GM20431 (cell line): ENCODE results near the gene CASD1.

ENCODE experiments used
- in situ Hi-C: fragments of 300-500 bp; cut with MseI, MboI; formaldehyde crosslinking; loops from one replicate; pipeline ENCODE4 v1.15.0; 2020; ENCODE audit warnings: low sequenced_read_pairs; ENCODE audit not compliant: unreplicated experiment

The CASD1 gene

GRCh38 chr7:94512735-94513564 lies 3.3 kb downstream of the CASD1 start:
- in situ Hi-C loops = no loop called here

DNA sequence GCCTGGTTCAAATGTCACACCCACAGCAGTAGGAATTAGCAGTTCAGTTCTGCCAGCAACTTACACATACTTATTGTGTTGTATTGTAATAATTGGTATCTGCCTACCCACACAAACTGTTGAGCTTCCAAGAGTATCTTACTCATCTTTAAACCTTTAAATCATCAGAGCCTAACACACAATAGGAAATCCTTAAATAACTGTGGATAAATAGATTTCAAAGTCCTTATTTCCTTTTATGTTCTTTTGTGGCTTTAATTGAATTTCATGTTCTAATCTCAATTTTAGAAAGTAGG lies 3.9 kb downstream of the CASD1 start:
- in situ Hi-C loops = no loop called here

- in situ Hi-C loops = no loop called here
Measured at GRCh38 chr7:94514140-94514889, 4.7 kb downstream of the CASD1 start.

GRCh38 chr7:94514917-94515316 lies 5.3 kb downstream of the CASD1 start:
- in situ Hi-C loops = no loop called here

GRCh38 chr7:94525923-94526322 lies 16.3 kb downstream of the CASD1 start:
- in situ Hi-C loops = no loop called here

GRCh38 chr7:94529516-94529915 lies 19.9 kb downstream of the CASD1 start:
- in situ Hi-C loops = no loop called here

DNA sequence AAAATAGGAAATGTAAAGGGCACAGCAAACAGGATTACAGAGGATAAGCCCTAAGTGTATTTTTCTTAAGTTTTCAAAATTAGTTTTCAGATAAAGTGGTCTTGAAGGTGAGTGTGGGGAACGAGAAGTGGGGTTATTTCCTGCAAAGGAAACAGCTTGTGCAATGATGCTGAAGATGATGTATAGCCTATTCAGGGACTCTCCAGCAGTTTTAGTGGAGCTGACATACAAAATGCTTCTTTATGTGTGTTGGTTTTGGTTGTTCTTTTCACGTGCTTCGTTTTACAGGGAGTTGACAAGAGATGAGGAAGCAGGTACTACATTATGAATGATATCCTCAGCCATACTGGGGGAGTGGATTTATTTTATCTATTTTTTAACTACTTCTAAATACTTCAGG lies 20.5 kb downstream of the CASD1 start:
- in situ Hi-C loops = no loop called here

DNA sequence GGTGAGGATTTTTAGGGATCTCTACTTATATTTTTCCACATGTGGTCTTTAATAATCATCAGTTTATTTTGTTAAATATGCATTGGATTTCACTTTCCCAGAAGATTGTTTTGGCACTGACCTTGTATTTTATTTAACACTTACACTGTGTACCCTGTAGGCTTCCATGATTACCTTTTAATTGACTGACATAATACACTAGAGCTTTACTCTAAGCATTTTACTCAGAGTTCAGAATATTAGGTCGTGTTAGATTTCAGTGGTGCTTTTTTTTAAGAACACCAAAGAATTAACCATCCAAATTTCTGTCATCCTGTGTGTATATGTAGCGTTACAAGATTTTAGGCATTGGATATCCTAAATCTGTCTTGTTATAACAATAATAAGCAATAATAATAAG lies 23.1 kb downstream of the CASD1 start:
- in situ Hi-C loops = no loop called here

GRCh38 chr7:94540428-94540827 lies 30.8 kb downstream of the CASD1 start:
- in situ Hi-C loops = no loop called here

DNA sequence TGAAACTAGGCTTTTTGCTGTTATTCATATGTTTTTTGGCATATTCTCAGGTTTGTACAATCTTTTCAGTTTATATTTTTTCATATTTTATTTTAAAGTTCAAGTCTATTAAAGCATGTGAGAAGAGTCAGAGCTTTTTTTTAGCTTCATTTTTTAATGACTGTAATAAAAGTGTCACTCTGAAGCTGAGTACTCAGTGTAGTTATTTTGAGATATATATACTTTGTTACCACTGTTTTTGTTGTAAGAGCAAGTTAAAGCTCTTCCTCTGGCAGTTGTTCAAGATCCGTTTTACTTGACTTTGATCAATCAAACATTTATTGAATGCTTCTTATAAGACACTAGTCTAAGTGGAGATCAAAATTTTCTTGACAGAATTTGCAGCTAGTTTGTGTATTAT lies 37.5 kb downstream of the CASD1 start:
- in situ Hi-C loops = no loop called here

GRCh38 chr7:94556028-94556427 lies 46.4 kb downstream of the CASD1 start:
- in situ Hi-C loops = no loop called here

- in situ Hi-C loops = no loop called here
Measured at GRCh38 chr7:94557215-94557614, 47.6 kb downstream of the CASD1 start.

DNA sequence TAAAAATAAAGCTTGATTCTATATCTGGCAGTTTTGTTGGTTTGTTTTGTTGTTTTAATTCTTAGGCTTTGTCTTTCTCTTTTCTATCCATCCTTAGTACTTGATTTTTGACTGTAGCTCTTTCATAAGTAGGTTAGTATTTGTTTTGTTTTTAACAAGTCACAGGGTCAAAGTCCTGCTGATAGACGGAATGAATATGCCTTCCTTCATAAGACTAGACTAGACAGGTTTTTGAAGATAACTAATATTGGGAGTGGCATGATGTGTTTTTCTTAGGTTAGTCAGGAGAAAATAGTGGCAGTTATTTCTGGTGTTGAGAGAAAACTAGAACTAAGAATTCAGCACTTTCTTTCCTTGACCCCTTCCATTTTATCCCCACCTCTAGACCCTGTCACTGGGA lies 50.4 kb downstream of the CASD1 start:
- in situ Hi-C loops = no loop called here

DNA sequence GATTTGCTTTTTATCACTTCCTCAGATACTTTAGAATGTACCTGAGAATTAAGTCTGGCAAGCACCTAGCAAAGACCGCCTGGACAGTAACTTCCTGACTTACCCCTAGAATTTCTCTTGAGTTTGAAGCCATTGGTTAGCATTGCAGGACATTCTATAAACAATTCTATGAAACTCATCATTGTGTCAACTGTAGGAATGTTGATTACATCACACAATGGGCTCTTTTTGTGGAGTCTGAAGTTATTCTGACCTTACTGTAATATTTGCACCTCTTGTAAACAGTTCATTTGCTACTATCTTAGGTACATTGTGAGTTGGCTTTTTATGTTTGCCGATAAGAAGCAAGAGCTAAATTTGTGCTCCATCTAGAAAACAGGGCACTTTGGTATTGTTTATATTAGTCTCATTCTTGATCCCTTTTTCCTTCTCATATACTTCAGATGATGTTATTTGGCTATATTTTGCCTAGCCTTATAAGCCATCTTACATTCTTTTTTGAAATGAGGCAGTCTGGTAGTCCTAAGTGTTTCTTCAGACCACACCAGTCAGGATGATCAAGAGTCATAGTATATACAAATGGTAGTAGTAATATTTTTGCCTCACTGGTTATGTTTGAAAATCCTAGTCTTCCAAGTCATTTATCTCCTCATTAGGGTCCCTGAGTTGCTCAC lies 52.4 kb downstream of the CASD1 start:
- in situ Hi-C loops = no loop called here

GRCh38 chr7:94562525-94562924 lies 52.9 kb downstream of the CASD1 start:
- in situ Hi-C loops = no loop called here

DNA sequence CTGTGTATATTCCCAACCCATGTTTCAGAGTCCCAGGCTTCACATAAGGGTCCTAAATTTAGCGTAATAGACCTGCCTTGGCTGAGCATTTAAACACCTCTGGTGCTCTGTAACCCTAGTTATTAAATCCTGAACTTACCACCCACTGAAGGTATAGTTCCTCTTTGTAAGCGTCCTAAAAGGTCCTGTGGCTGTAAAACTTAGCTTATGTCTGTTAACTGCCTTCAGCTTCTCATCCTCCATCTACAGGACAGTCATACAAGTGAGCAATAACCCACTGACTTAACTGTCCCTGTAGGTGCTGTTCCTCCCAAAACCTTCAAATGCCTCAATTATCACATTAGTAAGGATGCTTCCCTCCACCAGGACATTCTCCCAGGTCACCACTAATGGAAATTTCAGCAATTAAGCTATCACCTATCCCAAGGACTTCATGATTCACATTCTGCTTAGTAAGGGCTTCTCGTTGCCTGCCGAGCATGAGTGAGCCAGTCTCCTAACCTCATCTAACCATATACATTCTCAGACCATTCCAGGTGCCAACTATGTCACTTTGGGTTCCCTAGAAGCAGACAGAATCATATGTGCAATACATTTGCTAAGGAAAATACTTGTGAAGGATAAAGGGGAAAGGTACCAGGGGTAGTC lies 55.8 kb downstream of the CASD1 start:
- in situ Hi-C loops = no loop called here

GRCh38 chr7:94567396-94567795 lies 57.8 kb downstream of the CASD1 start:
- in situ Hi-C loops = no loop called here

GRCh38 chr7:94571816-94572215 lies 62.2 kb downstream of the CASD1 start:
- in situ Hi-C loops = no loop called here

DNA sequence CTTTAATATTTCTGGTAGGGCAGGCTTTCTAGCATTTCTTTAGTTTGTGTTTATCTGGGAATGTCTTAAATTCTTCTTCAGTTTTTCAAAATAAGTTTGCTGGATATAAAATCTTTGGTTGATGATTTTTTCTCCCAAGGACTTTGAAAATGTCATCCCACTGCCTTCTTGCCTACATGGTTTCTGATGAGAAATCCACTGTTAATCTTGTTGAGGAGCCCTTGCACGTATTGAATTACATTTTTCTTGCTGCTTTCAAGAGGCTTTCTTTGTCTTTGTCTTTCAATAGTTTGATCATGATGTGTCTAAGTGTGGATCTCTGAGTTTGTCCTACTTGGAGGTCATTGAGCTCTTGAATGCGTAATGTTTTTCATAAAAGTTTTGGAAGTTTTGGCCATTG lies 66.0 kb downstream of the CASD1 start:
- in situ Hi-C loops = no loop called here

DNA sequence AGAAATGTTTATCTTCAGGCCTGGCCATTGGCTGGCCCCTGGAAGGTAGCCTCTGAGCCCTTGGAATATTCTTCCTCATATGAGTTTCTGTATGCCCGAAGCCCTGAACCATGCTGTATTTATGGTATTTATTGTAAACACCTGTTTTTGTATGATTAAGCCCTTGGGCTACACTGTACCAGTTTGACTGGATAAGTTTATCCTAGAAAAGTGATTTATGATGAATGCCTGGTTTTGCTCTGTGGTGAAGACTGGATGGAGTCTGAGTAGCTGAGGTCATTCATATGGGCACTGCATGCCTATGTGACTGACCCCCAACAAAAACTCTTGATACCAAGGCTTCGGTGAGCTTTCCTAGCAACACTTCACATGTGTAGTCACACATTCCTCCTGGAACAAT lies 66.7 kb downstream of the CASD1 start:
- in situ Hi-C loops = no loop called here

DNA sequence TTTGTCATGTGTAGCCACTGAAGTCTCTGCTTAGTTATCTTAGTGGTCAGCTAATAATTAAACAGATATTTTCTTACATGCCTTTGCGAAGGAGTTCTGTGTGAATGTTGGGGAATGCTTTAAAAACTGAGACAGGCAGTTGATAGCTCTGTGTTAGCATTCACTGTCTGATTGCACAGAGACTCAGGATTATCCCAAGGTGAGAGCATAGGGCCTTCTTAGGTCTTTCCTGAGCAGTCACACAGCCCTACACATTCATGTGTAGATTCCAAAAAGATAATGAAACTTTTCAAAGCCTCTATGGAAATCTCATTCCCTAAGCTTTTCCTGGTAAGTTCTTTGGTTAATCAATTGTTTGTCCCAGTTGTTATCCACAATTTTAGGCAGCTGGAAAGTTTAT lies 67.7 kb downstream of the CASD1 start:
- in situ Hi-C loops = no loop called here
